ENCODE data around the gene CPE. TPM values are rescaled to one million over a fixed set of nuclear protein-coding genes. Genes with fewer than 3 reads are reported as not detected.
"Not testable (repeated sequence)": the region's sequence is repeated elsewhere in the genome, so short reads cannot be mapped to it uniquely, and the experiment has no call there.

CPE gene
- total RNA-seq, 2 donors from 2014 or later: 56.8 to 93.6 TPM

DNA sequence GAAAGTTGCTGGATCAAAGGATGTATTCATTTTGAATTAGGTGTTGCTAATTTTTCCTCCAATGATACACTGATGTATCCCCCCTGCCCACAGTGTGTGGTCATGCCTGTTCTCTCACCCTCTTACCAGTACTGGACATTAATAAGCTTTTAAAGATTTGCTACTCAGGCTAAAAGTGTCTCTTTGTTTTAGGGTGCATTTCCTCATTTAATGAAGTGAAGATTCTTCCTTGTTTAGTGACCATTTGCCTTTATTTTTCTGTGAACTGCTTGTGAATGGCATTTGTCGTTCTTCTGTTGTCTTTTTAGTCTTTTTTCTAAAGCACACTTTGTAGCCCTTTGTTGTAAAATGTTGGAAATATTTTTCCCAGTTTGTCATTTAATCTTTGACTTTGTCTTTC is 46.3 kb upstream of the CPE start:
- Histone ChIP-seq H3K4me3 (no peak overlapping the region), H3K9me3 (no peaks in the 10 kb centered on the region), H3K4me1 (peaks cover 0 to 13% of the 10 kb centered on the region in 2 donors), H3K36me3 (no peaks in the 10 kb centered on the region), H3K27me3 (no peaks in the 10 kb centered on the region), H3K27ac (no peak overlapping the region)
- DNase-seq (ENCODE audit: low spot score): no peak
- TF ChIP-seq, protein P1, sequence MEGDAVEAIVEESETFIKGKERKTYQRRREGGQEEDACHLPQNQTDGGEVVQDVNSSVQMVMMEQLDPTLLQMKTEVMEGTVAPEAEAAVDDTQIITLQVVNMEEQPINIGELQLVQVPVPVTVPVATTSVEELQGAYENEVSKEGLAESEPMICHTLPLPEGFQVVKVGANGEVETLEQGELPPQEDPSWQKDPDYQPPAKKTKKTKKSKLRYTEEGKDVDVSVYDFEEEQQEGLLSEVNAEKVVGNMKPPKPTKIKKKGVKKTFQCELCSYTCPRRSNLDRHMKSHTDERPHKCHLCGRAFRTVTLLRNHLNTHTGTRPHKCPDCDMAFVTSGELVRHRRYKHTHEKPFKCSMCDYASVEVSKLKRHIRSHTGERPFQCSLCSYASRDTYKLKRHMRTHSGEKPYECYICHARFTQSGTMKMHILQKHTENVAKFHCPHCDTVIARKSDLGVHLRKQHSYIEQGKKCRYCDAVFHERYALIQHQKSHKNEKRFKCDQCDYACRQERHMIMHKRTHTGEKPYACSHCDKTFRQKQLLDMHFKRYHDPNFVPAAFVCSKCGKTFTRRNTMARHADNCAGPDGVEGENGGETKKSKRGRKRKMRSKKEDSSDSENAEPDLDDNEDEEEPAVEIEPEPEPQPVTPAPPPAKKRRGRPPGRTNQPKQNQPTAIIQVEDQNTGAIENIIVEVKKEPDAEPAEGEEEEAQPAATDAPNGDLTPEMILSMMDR (IDR thresholded peaks at IDR 0.05): no peak

DNA sequence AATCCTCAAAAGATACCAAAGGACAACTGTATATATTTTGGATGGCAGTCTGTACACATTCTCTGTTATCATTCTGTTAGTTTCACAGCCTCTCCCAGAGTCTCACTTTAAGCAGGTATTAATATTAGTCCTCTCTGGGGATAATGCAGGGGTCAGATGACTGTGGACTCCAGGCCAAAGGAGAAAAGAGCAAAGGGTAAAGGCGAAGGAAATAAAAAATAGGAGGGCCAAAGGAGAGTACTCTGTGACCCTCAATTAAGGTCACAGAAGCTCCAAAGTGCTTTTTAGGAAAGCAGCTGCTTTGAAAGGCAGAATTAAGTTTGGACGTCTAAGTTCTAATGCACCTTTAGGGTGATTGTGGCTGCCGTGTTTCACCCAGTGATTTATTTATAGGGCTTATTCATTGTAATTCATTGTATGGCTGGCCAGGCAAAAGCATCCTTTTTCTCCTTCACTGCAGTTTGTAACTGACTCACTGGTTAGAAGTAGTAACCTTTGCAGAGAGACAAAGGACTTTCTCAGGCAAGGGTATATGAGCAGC is 43.6 kb upstream of the CPE start:
- TF ChIP-seq, protein P1 (IDR thresholded peaks at IDR 0.05): no peak
- no peaks in the 10 kb centered on the region for H3K4me1 ChIP-seq
- H3K27me3 ChIP-seq: no peaks in the 10 kb centered on the region
- H3K27ac ChIP-seq: no peak overlapping the region
- no peak for DNase-seq (ENCODE audit: low spot score)
- H3K9me3 ChIP-seq: no peaks in the 10 kb centered on the region
- peaks cover 12% of the 10 kb centered on the region for H3K36me3 ChIP-seq
- no peak overlapping the region for H3K4me3 ChIP-seq

DNA sequence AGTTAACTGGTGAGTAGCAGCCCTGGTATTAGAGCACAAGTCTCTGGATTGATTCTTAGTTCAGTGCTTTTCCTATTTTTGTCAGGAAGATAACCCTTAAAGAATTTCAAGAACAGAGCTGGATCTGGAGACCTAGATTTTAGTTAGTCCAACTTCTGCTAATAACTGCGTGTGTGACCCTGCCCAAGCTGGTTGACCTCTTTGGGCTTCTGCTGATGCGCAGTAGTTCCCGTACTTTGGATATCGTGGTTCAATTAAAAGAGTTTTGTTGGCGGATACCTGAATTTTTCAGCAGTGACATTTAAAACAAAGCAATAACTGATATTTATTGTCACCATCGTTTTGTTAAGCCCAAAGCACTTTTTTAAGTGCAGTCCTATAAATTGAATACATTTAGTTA is 42.1 kb upstream of the CPE start:
- DNase-seq (ENCODE audit: low spot score): no peak
- Histone ChIP-seq H3K4me1 (no peaks in the 10 kb centered on the region), H3K27ac (no peak overlapping the region), H3K9me3 (no peaks in the 10 kb centered on the region), H3K36me3 (peaks cover 13% of the 10 kb centered on the region), H3K27me3 (no peaks in the 10 kb centered on the region), H3K4me3 (no peak overlapping the region)
- TF ChIP-seq, protein P1 (IDR thresholded peaks at IDR 0.05): no peak

DNA sequence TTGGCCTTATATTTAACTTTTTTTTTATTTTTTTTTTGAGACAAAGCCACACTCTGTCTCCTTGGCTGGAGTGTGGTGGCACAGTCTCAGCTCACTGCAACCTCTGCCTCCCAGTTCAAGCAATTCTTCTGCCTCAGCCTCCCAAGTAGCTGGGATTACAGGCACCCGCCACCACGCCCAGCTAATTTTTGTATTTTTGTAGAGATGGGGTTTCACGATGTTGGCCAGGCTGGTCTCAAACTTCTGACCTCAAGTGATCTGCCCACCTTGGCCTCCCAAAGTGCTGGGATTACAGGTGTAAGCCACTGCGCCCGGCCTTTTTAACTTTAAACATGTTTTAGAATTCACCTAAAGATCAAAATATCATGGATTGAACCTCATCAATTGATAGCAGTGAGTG is 36.5 kb upstream of the CPE start:
- not testable (repeated sequence) for H3K4me3 ChIP-seq; DNase-seq (ENCODE audit: low spot score); H3K27me3 ChIP-seq; H3K27ac ChIP-seq; H3K4me1 ChIP-seq; H3K9me3 ChIP-seq
- peaks cover 17% of the 10 kb centered on the region for H3K36me3 ChIP-seq

DNA sequence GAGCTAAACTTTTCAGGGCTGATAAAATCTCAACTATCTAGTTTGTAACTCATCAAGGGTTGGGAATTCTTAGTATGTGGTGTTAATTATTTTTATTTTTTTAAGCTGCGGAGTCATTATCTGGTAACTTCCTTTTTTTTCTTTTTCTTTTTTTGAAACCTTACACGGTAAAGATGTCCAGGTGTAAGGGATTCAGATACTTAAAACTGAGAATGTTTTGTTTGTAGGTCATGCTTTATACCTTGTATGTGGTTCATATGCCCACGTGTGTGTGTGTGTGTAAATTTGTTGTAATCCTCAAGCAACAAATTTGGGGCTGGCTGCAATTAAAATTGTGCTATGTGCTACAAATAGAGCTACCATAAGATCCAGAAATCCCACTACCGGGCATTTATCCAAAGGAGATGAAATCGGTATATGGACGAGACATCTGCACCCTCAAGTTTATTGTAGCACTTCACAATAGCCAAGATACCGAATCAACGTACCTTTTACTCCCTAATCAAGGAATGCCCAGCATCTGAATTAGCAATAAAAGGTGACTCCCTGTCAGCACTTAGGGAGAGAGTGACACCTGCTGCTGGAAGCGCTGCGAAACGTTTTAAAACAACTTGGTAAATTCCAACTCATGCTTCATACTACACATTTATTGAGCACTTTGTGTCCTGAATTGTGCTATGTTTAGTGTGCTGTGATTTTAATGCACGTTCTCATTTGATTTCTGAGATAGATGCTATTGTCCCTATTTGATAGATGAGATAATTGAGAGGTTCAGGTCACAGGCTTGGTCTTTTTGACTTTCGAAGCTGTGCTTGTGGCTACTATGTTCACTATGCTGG is 35.2 kb upstream of the CPE start:
- Histone ChIP-seq H3K36me3 (peaks cover 17% of the 10 kb centered on the region), H3K27me3 (no peaks in the 10 kb centered on the region)
- no peak for DNase-seq (ENCODE audit: low spot score)

More for the DNA sequence above, 35.2 kb upstream of the CPE start:
- no peak overlapping the region for H3K27ac ChIP-seq
- TF ChIP-seq, protein P1 (IDR thresholded peaks at IDR 0.05): peak in 1 of 2 donors; percentile 31
- no peaks in the 10 kb centered on the region for H3K4me1 ChIP-seq
- no peaks in the 10 kb centered on the region for H3K9me3 ChIP-seq
- no peak overlapping the region for H3K4me3 ChIP-seq
